A673 (cell line): Measurements from ENCODE around the gene ARSD. TPM values are rescaled to one million over a fixed set of nuclear protein-coding genes. Genes with fewer than 3 reads are reported as not detected.

Experiments
- BruUV-seq: library from RNA; stranded (reverse); fragments of 400-500 nt; replicated peaks from 2 replicates; lab custom pipeline; 2021; lab: Mats Ljungman, UMichigan
- CTCF ChIA-PET: fragments of 300-600 bp; sonication (Branson Sonifier 250); formaldehyde crosslinking; loops from one replicate; lab custom pipeline; 2022; ENCODE audit warnings: antibody characterized with exemption; lab: Charles Lee
- POLR2A ChIA-PET: fragments of 300-600 bp; sonication (Branson Sonifier 250); formaldehyde crosslinking; loops from one replicate; lab custom pipeline; 2022; ENCODE audit warnings: antibody characterized with exemption; ENCODE audit not compliant: low non-redundant PET; lab: Charles Lee
- DNase-seq: peaks from one replicate; pipeline ENCODE4 v3.0.0-alpha.2; 2015; ENCODE audit warnings: low spot score
- H3K27ac ChIP-seq: fragments of 200-600 bp; sonication (generic); 2 replicates; pipeline ENCODE4 v1.5.1; 2016; ENCODE audit warnings: mixed run types, low read depth, mild to moderate bottlenecking, mixed read lengths, antibody characterized with exemption, low read length; ENCODE audit not compliant: poor library complexity, severe bottlenecking
- H3K27me3 ChIP-seq: fragments of 200-600 bp; sonication (generic); replicated peaks from 2 replicates; pipeline ENCODE4 v1.6.1; 2017; ENCODE audit warnings: mixed run types, low read depth, mild to moderate bottlenecking, mixed read lengths, antibody characterized with exemption, low read length; ENCODE audit not compliant: insufficient read depth, poor library complexity
- H3K36me3 ChIP-seq: fragments of 200-600 bp; sonication (generic); 2 replicates; pipeline ENCODE4 v1.6.1; 2016; ENCODE audit warnings: mixed run types, mild to moderate bottlenecking, mixed read lengths, antibody characterized with exemption, low read length; ENCODE audit not compliant: insufficient read depth, poor library complexity, severe bottlenecking
- H3K4me1 ChIP-seq: fragments of 200-600 bp; sonication (generic); 2 replicates; pipeline ENCODE4 v1.6.1; 2017; ENCODE audit warnings: mixed run types, mild to moderate bottlenecking, mixed read lengths, antibody characterized with exemption, low read length; ENCODE audit not compliant: insufficient read depth, poor library complexity, severe bottlenecking
- H3K4me3 ChIP-seq: fragments of 200-600 bp; sonication (generic); 2 replicates; pipeline ENCODE4 v1.5.1; 2016; ENCODE audit warnings: low read depth, mixed run types, mild to moderate bottlenecking, mixed read lengths, low read length; ENCODE audit not compliant: poor library complexity, severe bottlenecking
- H3K9me3 ChIP-seq: fragments of 200-600 bp; sonication (generic); 2 replicates; pipeline ENCODE4 v1.6.1; 2016; ENCODE audit warnings: mixed run types, low read depth, mild to moderate bottlenecking, mixed read lengths, antibody characterized with exemption, low read length; ENCODE audit not compliant: poor library complexity, severe bottlenecking
- EZH2 ChIP-seq: fragments of 200-600 bp; sonication (generic); IDR thresholded peaks from 2 replicates; pipeline ENCODE4 v1.6.1; 2017; ENCODE audit warnings: borderline replicate concordance, low read depth, mild to moderate bottlenecking, mixed read lengths, antibody characterized with exemption, low read length; ENCODE audit not compliant: poor library complexity, severe bottlenecking
- intact Hi-C: fragments of 100-400 bp; cut with micrococcal nuclease; formaldehyde crosslinking; loops from one replicate; pipeline ENCODE4 v1.10.0; 2022; ENCODE audit not compliant: unreplicated experiment
- total RNA-seq: library from RNA; stranded (reverse); gene quantifications from 2 replicates; pipeline ENCODE4 v1.2.3, GENCODE V29; 2021
- TF ChIP-seq, protein P1 (sequence below): fragments of 300-800, 200-600 bp; sonication (generic); conservative IDR thresholded peaks from 2 replicates; pipeline ENCODE4 v1.5.1; 2017; ENCODE audit warnings: low read depth, mild to moderate bottlenecking, antibody characterized with exemption, low read length, moderate library complexity, mixed read lengths

Gene ARSD
- total RNA-seq, 1 experiment from 2014 or later = 1.2 TPM

GRCh38 chrX:2859197-2859797 is 69.8 kb downstream of the ARSD start:
- ChIA-PET CTCF (no interaction called here), POLR2A (no interaction called here)
- no peak overlapping the region for H3K4me3 ChIP-seq
- no peaks in the 10 kb centered on the region for H3K9me3 ChIP-seq
- H3K4me1 ChIP-seq = no peaks in the 10 kb centered on the region
- H3K36me3 ChIP-seq = peaks cover 17% of the 10 kb centered on the region
- no peak overlapping the region for H3K27ac ChIP-seq
- no TSS peak for BruUV-seq
- no peak for DNase-seq
- H3K27me3 ChIP-seq = no peaks in the 10 kb centered on the region
- TF ChIP-seq, protein P1, sequence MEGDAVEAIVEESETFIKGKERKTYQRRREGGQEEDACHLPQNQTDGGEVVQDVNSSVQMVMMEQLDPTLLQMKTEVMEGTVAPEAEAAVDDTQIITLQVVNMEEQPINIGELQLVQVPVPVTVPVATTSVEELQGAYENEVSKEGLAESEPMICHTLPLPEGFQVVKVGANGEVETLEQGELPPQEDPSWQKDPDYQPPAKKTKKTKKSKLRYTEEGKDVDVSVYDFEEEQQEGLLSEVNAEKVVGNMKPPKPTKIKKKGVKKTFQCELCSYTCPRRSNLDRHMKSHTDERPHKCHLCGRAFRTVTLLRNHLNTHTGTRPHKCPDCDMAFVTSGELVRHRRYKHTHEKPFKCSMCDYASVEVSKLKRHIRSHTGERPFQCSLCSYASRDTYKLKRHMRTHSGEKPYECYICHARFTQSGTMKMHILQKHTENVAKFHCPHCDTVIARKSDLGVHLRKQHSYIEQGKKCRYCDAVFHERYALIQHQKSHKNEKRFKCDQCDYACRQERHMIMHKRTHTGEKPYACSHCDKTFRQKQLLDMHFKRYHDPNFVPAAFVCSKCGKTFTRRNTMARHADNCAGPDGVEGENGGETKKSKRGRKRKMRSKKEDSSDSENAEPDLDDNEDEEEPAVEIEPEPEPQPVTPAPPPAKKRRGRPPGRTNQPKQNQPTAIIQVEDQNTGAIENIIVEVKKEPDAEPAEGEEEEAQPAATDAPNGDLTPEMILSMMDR = no peak
- no peak for TF ChIP-seq EZH2
- intact Hi-C loops = no loop called here

DNA sequence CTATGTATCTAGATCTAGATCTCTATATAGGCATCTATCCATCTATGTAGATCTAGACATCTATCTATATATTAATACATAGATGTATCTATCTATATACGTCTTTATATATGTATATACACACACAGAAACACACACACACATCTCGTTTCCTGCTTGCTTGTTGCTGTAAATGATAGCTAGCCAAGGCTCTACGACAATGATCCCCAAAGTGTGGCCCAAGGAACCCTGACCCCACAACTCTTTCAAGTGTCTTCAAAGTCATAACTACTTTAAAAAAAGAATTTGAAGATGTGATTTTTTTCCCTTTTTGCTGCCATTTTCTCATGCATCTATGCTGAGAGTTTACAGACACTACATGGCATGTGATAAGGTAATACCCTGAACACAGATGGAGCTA is 71.6 kb downstream of the ARSD start:
- ChIA-PET POLR2A (no interaction called here), CTCF (no interaction called here)
- no peak for DNase-seq
- H3K9me3 ChIP-seq = no peaks in the 10 kb centered on the region
- H3K4me1 ChIP-seq = no peaks in the 10 kb centered on the region
- H3K36me3 ChIP-seq = peaks cover 15% of the 10 kb centered on the region
- intact Hi-C loops = no loop called here
- no peak overlapping the region for H3K4me3 ChIP-seq
- BruUV-seq = no TSS peak
- H3K27me3 ChIP-seq = no peaks in the 10 kb centered on the region
- TF ChIP-seq, protein P1 = no peak
- no peak for TF ChIP-seq EZH2
- no peak overlapping the region for H3K27ac ChIP-seq

DNA sequence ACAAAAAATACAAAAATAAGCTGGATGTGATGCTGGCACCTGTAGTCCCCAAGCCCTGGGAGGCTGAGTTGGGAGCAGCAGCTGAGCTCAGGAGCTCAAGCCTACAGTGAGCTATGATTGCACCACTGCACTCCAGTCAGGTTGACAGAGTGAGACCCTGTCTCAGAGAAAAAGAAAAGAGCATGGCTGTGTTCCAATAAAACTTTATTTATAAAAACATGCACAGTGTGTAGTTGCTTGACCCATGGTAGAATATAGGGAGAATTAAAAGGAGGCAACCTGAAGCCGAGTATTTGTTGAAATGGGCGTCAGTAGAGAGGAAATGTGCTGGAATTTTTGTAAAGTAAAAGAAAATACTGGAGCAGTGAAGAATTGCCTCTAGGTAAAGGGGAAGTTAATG is 73.4 kb downstream of the ARSD start:
- intact Hi-C loops = no loop called here
- H3K4me1 ChIP-seq = no peaks in the 10 kb centered on the region
- no peak overlapping the region for H3K4me3 ChIP-seq
- H3K27me3 ChIP-seq = no peaks in the 10 kb centered on the region
- no peak overlapping the region for H3K27ac ChIP-seq
- ChIA-PET CTCF (no interaction called here), POLR2A (no interaction called here)
- peaks cover 17% of the 10 kb centered on the region for H3K36me3 ChIP-seq
- no peaks in the 10 kb centered on the region for H3K9me3 ChIP-seq
- TF ChIP-seq, protein P1 = no peak
- no peak for TF ChIP-seq EZH2
- DNase-seq = no peak
- BruUV-seq = no TSS peak
